GM21825 (cell line): ENCODE results near the gene NKPD1.

ENCODE experiments used
- ATAC-seq: cut with Tn5 transposase; IDR thresholded peaks from one replicate; pipeline ENCODE4 v1.9.1; 2021; ENCODE audit warnings: mild to moderate bottlenecking, moderate library complexity; ENCODE audit not compliant: unreplicated experiment

Gene NKPD1

DNA sequence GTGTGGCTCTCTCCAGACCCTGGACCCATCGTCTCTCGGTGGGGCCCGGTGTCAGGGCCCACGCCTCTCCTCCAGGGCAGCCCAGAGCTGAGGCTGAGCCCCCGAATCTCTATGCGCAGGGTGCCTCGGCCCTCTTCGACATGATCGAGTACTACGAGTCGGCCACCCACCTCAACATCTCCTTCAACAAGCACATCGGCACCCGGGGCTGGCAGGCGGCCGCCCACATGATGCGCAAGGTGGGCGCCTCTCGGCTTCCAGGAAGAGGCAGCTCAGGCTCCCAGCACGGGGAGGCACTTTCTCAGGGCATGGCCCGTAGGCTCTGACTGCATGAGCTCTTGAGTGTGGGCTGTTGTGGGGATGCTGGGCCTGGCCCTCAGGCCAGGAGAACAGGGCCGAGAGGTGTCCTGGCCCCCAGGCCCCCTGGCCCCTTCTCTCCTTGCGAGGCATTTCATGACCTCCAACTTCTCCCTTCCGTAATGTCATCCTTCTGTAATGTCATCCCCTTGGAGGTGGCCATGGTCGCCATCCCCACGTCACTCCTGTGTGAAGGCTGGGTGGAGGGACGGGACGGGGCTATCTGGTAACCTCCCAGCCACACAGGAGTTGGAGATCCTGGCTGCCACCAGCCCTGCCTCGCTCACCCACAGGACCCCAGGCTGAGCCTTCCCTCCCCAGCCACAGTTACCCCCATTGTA, 19.4 kb downstream of the NKPD1 start:
- no peak for ATAC-seq

DNA sequence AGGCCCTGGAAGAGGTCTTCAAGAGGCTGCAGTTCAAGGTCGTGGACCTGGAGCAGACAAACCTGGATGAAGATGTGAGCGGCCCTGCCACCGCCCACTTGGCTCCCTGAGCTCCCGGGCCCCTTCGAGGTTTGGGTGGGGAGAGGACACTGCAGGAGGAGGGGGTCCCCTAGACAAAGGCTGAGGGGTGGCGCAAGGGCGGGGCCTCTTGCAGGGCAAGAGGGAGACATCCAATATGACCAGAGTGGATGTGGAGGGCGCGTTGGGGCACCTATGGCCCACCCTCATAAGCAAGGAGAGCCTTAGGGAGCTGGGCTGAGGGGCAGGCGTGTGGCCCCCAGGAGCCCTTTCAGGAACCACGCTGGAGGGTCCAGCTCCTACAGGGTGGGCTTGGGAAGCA, 20.2 kb downstream of the NKPD1 start:
- ATAC-seq = no peak

GRCh38 chr19:45140144-45140503, 20.7 kb downstream of the NKPD1 start:
- no peak for ATAC-seq

DNA sequence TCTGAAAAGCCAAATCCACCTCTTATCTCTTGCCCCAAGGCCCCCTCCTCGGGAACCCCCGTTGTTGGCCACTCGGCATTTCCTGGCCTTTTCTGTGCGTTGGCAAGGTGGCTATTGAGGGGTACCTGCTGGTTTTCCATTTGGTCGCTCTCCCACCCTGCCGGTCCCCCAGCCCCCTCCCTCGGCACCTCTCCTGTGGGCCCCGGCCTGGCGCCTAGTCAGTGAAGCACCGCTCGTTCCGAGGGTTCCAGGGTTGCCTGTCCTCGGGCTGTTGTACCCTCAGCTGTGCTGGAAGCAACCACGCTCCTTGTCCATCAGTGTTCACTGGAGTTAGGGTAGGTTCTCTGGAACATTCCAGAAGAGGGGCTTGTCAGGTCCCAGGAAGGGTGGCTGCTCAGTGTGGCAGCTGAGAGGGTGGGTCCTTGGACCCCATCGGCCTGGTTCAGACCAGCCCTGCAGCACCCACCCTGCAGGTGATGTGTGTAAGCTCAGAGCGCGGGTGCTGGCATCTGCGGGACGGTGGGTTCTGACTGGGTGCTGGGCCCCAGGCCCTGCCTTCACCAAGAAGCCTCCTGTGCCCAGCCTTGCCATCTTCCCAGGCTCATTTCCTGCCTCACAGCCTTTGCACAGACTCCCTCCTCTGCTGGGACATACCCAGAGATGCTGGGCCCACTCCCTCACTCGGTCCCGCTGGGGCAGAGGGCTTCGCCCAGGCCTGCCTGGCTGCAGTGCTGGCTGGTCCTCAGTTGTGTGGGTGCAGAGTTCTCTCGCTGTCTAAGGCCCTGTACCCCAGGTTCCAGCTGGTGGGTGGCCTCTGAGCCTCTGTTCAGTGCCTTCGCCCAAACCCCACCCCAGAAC, 21.3 kb downstream of the NKPD1 start:
- no peak for ATAC-seq

- no peak for ATAC-seq
Observed at GRCh38 chr19:45138303-45138751, 22.5 kb downstream of the NKPD1 start.

- ATAC-seq = peak; percentile 66
Observed at GRCh38 chr19:45137179-45137761, 23.5 kb downstream of the NKPD1 start.

GRCh38 chr19:45136507-45137178, 24.1 kb downstream of the NKPD1 start:
- ATAC-seq = no peak

DNA sequence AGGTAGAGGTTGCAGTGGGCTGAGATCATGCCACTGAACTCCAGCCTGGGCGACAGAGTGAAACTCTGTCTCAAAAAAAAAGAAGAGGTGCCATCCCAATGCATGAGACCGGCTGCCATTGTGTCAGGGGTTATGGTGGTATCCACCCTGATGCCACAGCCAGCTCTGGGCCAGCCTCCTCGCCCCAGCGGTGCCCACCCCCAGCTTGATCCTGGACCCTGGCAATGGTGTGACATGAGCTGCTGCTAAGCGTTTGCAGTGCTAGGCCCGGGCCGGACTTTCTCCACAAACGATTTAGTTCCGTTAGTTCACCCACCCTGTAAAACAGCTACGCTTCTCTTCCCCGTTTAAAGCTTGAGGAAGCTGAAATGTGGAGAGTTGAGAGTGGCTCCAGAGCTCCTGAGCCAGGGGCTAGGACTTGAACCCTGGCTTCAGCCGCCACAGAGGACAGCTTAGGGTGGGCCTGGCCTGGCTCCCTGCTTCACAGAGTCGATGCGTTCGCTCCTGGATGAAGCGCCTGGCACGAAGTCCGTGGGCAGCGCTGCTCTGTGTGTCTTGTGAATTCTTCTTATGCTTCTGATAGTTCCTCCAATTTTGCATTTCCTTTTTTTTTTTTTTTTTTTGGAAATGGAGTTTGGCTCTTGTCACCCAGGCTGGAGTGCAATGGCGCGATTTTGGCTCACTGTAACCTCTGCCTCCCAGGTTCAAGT, 25.5 kb downstream of the NKPD1 start:
- ATAC-seq = no peak

DNA sequence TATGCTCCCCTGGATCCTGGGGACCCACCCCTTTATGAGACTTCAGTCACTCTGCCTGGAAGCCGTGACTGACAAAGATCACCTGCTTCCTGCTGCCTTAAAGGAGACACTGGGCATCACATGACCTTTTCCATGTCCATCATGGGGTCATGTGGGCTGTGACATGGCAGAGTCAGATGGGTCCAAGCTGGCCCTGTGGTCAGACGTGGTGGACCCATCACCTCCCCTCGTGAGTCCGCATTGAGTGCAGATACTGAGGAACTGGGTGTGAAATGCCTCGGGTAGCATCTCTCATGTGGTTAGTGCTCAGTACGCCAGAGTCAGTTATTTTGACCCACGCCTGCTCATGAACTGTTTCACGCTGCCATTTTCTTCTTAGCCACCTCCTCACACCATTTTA, 27.1 kb downstream of the NKPD1 start:
- ATAC-seq = no peak

DNA sequence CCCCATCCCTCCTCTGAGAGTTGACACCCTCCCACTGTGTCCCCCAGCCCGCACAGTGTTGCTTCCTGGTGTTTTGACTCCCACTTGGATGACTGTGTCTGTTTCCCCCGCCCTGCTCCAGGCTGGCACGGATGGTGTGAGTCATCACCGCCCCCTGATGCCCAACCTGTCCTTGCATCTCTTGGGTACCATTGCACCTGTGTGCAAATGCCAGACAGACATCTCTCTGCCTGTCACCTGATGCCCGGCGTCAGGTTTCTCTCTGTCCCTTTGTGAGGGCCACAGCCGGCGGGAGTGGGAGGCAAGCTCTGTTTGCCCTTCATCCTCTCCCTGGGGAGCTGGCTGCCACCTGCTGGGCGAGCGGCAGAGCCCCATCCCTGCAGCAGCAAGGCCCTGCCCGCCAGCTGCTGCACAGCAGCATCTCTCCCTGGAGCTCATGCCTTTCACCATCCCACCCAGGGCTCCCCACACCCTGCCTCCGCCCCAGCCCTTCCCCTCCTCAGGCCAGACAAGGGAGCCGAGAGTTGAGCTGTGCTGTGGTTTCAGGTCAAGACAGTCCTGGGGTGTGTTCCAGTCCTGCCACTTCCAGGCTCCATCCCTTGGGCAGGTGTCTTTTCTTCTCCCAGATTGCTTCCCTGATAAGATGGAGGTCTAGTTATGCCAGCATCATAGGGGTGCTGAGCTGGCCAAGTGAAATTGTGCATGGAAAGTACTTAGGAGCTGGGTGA, 29.7 kb downstream of the NKPD1 start:
- no peak for ATAC-seq

GRCh38 chr19:45130236-45130635, 30.5 kb downstream of the NKPD1 start:
- no peak for ATAC-seq

DNA sequence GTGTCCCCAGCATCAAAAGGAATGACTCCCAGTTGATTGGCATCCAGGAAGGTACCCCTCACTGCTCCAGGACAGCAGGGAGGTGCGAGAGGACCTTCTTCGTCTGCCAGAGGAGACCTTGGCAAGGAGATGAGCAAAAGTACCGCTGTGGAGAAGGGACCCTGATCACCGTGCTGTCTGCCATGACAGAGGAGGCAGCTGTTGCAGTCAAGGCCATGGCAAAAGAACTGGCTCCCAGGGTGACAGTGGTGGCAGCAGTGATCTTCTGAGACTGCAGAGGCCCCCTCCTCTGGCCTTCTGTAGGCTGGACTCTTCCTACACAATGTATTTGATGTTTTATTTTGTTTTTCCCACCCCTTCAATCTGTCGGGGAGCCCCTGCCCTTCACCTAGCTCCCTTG, 32.0 kb downstream of the NKPD1 start:
- ATAC-seq = no peak

- no peak for ATAC-seq
Observed at GRCh38 chr19:45128146-45128545, 32.6 kb downstream of the NKPD1 start.

DNA sequence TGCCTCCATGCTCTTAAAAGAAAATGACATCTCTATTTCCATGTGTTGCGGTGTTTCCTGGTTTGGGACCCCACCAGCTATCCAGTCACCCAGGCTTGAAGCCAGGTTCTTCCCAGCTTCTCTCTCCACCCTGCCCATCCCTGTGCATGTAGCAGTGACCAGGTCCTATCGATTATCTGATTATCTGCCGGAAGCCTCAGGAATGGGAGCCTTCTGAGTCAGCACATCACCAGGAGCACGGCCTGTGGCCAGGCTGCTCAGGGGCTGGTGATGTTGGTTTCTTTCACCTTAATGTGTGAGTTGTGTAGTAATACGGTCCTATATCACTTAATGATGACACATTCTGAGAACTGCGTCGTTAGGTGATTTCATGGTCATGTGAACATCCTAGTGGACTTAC, 34.1 kb downstream of the NKPD1 start:
- no peak for ATAC-seq

DNA sequence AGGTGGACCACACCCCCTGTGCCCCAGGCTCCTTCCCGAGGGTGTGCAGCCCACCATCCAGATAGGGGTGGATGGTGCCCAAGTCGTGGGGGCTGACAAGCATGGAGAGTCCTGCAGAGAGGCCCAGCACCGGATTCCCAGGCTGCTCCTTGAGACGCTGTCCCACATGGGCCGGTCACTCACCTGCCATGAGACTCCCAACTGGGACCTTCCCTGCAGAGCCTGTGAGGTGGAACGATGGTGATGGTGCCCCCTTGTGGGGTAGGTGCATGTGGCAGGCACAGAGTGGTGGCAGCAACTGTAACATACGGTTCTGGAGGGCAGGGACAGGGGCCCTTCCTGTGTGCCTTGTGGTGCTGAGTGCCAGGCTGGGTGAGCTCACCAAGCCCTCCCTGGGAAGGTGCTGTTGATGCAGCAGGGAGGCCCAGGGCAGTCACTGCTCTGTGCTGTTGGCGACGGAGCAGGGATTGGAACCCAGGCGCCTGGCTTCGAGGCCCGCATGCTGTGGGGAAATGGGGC, 34.7 kb downstream of the NKPD1 start:
- no peak for ATAC-seq

DNA sequence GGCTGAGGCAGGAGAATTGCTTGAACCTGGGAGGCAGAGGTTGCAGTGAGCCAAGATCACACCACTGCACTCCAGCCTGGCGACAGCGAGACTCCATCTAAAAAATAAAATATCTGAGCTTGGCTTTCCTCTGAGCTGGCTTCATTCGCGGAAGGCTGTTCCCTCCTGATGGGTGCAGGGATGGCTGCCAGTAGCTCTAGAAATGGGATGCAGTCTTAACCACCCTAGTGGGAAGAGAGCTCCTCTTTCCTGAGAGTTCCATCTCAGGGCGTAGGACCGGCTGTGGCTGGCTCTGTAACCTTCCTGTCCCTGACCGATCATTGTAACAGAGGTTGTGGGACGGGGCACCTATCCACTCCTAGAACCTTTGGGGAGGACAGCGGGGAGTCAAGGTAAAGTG, 35.4 kb downstream of the NKPD1 start:
- no peak for ATAC-seq

DNA sequence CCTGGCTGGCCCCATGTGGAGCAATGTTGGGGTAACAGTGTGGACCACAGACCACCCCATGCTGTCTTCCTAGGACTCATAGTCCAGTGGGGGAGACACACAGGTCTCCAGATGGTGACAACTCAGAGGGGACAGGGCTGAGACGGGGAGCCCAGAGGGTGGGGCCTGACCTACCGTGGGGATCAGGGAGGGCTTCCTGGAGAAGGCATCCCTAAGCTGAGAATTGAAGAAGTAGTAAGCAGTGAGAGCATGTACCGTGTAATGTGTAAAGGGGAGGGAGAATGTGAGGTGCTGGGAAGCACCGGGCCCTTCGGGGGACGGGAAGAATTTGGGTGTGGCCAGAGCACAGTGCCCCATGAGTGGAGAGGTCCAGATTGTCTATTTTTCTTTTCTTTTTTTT, 36.8 kb downstream of the NKPD1 start:
- ATAC-seq = no peak

- no peak for ATAC-seq
Observed at GRCh38 chr19:45123440-45123850, 37.3 kb downstream of the NKPD1 start.

- no peak for ATAC-seq
Observed at GRCh38 chr19:45122832-45123231, 38.0 kb downstream of the NKPD1 start.

DNA sequence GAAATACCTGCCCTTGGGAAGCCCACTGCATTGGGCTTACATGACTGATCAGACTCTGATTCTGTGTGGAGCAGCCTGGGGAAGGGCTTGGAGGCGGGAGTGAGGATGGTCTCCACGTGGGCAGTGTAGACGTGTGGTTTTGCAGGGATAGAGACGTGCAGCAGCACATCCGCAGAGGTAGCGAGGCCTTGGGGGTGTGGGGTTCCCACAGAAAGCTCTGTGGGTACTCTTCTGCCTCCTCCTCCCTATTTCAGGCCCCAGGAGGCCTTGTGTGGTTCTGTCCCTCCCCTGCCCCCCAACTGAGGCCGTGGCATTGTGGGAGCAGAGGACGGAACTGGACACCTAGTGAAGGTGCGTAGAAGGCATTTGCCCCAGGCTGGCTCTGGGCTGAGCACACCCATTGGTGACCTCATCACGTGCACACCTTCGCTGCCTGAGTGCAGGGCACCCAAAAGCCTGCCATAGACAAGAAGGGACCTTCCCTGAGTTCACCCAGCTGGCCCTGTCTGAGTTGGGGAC, 38.9 kb downstream of the NKPD1 start:
- no peak for ATAC-seq
